NCI-H748 treated with DMSO at 0.1 percent for 48 hours (cell line): ENCODE results near the gene TNFRSF21.
A peak's percentile ranks its signal among the peaks of the same experiment; 100 is the strongest.
"Not testable (repeated sequence)": the region's sequence is repeated elsewhere in the genome, so short reads cannot be mapped to it uniquely, and the experiment has no call there.

Experiments used
- DNase-seq: peaks from one replicate; lab custom pipeline; 2025; lab: John Stamatoyannopoulos, UW

TNFRSF21 gene

DNA sequence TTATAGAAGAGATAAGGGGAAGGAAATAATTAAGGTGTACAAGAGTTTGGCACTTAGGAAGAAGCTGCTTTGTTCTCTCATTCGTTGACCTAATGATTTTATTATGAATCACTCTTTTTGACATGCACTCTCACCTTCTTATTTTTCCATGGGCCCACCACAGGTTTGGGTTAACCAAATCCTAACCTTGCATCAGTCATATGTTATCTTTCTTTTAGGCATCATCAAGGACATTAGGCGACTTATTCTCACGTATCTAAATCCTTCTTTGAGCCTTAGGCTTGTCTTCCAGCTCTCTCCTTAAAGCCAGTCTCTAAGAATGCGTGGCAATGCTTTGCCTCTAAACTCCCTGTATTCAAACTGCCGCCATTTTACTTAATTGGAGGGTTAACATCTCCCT is 58.3 kb downstream of the TNFRSF21 start:
- DNase-seq, result no peak

DNA sequence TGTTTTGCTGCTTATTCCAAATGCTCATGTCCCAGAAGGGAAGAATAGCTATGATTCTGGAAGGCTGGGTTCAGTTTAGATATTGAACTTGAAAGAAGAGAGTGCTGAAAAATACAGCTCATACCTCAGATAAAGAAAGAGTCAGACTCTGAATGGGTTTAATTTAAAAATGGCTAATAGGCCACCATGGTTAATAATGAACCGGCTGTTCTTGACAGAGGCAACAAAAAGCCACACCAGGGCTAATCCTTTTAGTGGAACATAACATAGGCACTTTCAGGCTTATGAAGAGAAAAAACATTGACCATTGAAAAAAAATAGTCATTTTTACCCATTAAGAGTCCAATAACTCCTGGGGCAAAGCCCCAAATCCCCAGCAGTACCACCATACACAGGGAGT is 59.4 kb downstream of the TNFRSF21 start:
- no peak for DNase-seq

DNA sequence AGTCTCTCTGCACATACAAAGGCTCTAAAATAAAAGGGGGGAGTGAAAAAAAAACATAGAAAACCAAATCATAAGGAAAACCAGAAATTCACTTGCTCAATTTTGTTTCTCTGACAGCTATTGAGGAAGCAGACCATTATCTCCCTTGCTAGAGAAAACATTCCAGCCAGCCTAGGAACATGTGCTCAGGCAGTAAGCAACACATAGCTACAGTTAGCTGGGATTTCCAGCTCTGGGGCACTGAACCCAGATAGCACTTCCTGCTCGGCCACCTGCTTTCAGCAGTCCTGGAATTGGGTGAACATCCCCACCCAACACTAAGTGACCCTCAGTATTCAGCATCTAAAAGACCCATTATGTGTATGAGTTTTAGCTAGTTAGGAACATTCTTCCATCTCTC is 61.3 kb downstream of the TNFRSF21 start:
- DNase-seq, result no peak

DNA sequence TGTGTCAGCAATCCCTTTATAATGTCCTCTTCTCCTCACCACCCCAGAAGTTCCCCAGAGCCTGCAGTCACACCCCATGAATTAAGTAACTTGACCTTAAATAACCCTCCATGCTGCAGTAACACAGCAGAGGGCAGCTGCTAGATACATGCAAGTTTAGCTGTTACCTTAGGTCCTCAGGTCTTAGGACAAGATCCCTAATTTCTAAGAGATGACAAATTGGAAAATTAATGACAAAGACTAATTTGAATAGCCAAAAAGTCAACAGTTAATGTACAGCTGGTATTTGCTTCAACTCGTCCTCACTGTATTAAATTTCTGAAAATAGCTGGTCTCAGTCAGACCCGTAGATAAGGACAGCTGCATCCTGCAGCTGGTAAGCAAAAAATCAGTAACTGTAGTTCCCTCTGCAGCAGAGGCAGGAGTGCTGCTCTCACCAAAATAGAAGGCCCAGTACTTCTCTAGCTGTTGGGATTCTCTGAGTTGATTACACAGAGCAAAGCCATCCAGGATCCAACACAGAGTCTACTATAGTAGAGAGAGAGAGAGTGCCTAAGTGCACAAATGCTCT is 62.4 kb downstream of the TNFRSF21 start:
- peak; percentile 70 for DNase-seq

DNA sequence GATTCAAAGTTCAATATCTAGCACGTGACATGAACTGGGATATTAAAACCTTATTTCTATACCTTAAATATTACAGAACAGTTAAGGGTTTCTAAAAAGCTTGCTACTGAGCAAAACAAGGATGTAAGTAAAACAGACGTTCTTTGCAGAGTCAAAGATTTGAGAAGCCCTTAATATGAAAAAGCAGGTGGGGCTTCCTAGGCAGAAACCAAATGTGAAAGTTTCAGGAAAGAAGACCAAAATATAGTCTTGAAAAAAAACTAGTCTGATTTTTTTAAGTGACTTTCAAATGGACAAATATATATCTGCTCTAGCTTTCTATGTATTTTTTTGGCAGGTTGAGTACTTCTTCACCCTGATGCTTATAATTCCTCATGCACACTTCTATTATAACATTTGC is 63.2 kb downstream of the TNFRSF21 start:
- no peak for DNase-seq

DNA sequence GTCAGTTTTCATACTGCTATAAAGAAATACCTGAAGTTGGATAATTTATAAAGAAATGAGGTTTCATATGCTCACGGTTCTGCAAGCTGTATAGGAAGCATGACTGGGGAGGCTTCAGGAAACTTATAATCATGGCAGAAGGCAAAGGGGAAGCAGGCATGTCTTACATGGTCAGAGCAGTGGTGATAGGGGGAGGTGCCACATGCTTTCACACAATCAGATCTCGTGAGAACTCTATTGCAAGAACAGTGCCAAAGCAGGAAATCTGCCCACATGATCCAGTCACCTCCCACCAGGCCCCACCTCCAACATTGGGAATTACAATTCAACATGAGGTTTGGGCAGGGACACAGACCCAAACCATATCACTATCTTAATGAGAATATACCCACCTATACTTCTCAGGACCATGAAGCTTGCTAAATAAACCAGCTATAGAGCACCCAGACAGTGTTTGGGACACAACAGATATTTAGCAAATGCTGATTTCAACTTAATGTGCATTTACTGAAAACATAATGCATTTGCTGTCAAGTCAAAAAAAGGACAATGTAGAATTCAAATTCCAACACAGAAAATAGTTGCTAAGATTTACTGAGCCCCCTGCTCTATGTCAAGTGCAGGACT is 63.8 kb downstream of the TNFRSF21 start:
- no peak for DNase-seq

DNA sequence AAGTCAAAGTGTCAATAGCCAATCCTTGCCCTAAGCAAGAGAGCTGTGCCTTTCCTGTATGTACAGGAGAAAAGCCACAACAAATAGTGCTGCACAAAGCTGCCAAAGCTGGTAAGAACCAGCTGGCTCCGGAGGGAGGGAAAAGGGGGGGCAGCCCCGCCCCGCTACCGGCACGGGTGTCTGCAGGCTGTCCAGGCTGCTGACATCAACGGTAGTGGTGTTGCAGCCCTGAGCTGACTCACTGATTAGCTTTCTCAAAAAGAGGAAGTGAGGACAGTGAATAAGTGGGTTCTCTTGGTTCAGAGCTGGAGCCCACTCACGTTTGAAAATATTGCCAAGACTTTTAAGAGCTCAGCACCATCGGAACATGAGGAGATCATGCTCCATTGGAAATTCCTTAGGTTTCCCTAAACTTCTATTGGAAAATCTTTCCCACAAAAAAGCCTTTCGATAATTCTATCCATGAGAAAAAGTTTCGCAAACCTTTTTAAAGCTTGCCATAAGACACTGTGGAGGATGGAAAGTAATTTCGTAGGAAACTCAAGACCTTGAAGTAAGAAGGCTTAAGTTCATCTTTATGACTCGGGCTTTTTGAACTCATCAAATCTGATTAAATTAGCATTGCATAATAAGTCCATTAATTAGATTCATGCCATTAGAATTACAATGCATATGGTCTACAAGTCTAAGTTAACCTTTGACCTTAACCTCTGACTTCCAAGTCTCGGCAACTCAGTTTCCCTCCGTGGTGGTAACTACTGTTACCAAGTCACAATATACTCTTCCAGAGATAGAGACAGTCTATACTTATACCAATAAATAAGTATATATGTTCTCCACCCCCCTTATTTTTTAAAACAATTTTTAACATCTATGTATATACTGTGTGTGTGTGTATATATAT is 67.0 kb downstream of the TNFRSF21 start:
- DNase-seq, result peak; percentile 68

DNA sequence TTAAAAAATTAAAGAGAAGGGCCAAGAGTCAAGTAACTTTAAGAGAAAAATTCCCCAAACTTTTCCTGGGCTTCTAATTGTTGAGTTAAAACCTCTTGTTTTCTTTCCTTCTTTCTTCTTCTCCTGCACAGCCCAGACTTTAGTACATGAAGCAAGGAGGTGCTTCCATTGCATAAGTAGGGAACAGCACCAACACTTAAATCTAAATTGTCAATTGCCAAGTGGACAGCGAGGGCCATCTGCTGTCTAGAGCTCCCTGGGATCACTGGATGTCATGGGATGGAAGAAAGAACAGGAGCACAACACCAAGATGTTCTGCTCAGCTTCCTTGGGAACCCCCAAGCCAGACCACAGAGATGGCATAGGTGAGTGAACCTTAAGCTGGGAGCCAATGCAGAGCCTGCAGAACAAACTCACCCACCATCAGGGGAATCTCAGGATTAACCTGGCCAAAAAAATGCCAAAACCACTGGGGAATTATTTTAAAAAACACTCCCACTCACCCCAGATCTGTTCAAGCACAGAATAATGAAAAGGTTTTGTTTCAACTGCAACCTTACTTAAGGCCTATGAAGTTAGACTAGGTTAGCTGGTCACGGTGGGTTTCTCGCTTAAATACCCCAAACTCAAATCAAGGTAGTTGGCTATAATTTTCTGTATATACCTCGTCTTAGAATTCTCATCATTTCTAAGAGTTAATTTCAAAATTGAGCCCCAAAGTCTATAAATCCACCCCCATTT is 67.8 kb downstream of the TNFRSF21 start:
- no peak for DNase-seq

DNA sequence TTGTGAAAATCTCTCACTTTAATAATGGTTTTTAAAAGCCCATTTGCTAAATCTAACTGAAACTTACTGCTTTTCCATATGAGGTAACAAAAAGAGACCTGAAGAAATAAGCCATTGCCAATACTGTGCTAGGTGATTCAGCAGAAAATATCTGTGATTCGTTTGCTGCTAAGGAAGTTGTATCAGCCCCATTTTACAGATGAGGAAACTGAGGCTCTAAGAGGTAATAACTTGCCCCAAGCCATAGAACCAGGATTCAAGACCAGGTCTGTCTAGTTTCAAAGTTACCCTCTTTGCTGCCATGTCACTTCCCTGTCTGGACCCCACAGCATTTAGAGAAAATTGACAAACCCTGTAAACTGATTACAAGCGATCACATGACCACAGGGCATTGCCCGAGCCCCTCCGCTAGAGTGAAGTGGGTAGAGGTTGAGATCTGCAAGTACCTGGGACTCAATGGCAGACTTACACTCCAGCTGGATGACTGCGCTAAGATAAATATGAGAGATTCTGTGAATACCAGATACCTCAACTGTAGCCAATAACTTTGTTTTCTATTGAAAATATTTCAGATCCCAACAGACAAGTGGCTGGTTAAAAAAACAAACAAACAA is 69.3 kb downstream of the TNFRSF21 start:
- no peak for DNase-seq

DNA sequence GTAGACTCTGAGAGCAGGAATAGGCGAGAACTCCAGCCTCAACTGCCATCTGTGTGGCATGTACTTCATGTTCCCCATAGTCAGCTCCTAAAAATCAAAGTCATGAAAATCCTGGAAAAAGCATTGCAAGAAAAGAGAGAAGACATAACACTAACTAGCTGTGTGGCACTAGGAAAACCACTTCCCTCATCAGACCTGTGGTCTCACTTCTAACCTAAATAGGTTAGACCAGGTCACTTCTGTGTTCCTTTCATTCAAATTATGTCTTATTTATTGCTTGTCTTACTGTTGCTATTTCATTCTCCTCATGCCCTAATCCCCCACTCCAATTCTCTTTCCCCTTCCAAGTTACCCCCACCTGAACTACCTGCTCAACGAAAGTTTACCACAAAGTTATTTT is 70.2 kb downstream of the TNFRSF21 start:
- no peak for DNase-seq

DNA sequence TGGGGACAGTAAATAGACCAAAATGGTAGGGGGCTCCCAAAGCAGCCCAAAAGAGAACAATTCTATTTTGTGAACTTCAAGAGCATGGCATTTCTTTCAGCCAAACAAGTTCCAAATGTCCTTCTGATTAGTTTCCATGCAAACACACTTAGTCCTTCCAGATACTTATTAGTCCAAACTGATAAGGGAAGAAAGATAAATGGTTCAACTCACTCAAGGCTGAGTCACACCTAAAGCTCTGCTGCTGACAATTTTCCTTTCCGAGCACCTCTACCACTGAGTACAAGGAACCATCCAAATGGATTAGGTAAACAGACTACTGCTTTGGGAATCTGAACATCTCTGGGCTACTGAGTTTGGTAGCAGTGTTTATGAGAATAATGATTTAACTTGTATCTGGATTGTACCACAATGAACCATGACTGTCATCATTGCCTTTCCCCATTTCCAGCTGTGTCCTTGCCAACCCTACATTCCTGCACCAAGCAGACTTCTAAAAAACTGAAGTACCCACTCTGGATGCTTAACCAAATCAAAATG is 71.2 kb downstream of the TNFRSF21 start:
- no peak for DNase-seq

DNA sequence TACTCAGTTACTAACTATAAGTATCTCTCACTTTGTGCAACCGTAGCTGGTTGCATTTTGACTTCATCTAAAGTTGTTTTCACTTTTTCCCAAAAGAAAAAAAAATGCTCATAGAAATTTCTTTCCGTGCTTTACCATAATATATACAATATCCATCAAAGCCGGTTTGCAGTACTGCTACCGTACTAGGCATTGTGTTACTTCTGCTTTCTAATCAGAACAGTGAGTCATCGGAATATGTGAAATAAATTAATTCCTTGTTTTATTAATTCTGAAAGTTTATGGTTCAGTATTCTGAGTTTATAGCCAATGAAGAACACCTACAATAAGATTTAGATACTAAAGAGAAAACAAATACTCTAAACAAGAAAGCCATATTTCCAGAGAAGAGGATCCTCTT is 72.5 kb downstream of the TNFRSF21 start:
- no peak for DNase-seq

DNA sequence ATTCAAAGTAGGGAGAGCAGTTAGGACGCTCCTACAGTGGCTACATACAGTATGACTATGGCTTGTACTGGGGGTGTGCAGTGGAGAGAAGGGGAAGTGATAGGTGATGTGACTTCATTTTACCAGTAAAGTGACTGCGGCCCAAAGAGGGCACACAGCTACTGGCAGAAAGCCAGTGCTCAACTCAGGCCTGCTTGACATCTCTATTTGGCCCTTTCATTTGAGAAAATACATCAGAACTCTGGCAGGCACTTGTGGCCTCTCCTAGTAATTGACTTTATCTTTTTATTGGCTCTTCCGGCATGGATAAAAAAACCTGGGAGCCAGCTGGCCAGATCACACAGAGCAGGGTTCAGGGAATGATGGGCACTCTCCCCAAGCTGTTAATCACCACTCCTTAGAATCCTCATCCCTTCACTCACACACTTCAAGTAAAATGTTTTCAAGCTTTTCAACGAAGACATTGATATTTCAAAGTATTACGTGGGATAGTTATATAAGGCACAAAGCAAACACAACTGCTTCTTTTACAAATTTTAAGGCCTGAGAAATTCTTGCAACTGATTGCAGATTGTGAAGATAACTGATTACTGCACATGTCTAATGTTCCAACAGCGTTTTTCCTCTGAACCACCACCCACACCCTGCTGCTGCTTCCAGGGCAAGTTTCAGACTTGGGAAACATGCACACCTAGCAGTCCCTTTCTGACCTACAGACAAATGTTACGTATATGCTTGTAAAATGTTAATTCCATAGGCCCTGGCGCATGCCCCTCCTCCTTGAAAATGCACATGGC is 73.5 kb downstream of the TNFRSF21 start:
- DNase-seq, result peak; percentile 83

DNA sequence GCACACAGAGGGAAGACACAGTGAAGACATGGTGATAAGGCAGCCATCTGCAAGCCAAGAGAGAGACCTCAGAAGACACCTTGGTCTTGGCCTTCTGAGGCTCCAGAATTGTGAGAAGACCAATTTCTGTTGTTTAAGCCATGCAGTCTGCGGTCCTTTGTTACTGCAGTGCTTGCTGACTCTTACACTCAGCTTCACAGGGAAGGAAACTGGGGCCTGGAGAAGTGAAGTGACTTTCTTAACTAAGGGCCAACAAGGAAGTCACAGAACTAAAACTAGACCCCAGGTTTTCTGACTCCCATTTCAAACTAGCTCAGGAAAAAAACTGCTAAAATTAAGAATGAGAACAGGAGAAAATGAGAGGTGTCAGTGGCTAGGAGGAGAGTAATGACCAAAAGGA is 74.3 kb downstream of the TNFRSF21 start:
- DNase-seq, result no peak

DNA sequence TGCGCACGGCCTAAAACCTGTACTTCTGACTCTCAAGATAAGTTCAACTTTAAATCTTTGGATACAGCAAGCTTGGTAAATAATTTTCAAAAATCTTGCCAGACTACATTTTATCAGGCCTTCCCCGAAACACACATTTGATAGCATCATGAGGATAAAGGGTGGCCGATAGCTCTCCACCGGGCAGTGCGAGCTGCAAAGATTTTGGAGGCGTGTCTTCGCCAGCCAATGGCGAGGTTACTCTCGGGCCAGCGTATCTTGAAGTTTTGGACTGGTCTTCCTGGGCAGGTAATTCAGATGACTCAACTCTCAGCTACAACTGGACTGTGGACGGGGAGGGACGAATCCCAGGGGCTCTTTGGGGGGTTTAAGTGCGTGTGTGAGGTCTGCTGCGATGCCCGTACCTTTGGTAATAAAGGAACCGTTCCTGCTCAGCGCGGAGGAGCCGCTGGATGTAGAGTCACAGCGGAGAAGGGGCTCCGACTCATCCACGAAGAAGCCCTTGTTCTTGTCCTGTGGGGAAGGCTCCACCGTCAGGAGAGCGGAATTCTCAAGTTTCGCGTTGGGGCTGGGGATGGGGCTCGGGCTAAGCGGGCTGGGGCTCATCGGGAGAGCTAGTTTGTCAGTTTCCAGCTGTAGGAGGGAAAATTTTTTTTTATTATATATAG is 75.3 kb downstream of the TNFRSF21 start:
- DNase-seq, result no peak

DNA sequence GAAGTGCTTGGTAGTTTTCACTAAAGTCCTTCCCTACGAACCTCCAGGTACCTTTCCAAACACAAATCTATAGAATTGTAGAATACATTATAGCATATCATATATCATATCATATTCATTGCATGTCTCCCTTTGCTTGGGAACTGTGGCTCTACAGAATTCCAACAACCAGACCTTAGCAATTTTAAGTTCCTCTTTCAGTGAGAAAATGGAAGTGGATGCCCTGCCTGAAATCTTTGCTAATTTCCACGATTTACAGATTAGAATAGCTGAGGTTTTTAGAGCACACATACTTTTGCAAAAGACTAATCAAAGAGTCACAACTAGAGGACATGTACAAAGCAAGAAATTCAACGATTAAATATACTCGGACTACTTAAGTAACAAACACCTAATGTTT is 78.6 kb downstream of the TNFRSF21 start:
- DNase-seq, result no peak

DNA sequence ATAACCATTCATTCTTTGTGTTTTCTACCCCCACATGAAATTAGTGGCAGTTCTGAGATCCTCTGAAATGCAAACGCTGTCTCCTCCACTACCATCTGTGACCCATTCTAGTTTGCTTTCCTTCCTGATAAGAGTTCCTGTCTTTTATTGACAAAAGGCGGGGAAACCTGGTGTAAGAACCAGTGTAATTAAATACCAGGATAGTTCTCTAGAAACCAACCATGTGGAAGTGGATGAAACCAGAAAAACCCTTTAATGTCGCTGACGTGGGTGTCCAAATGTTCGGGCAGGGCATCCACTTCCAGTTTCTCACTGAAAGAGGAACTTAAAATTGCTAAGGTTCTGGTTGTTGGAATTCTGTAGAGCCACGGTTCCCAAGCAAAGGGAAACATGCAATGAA is 79.1 kb downstream of the TNFRSF21 start:
- DNase-seq, result peak; percentile 3

DNA sequence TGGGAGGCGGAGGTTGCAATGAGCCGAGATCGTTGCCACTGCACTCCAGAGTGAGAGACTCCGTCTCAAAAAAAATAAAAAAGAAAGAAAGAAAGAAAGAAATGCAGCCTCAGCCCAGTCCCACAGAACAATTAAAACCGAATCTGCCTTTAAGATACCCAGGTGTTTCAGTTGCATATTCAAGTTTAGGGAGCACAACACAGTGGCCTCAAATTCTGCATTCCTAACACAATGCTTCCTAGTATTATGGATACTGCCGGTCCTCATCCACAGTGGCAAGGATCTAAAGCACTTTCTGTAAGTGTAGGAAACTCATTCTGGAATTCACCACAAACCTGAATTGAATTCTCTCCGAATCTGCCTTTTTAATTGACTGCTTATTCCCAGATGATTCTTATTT is 80.5 kb downstream of the TNFRSF21 start:
- no peak for DNase-seq

DNA sequence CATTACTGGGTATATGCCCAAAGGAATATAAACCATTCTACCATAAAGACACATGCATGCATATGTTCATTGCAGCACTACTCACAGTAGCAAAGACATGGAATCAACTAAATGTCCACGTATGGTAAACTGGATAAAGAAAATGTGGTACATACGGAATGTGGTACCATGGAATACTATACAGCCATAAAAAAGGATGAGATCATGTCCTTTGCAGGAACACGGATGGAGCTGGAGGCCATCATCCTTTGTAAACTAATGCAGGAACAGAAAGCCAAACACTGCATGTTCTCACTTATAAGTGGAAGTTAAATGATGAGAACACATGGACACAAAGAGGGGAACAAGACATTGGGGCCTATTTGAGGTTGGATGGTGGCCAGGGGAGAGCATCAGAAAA is 81.6 kb downstream of the TNFRSF21 start:
- DNase-seq, result not testable (repeated sequence)

DNA sequence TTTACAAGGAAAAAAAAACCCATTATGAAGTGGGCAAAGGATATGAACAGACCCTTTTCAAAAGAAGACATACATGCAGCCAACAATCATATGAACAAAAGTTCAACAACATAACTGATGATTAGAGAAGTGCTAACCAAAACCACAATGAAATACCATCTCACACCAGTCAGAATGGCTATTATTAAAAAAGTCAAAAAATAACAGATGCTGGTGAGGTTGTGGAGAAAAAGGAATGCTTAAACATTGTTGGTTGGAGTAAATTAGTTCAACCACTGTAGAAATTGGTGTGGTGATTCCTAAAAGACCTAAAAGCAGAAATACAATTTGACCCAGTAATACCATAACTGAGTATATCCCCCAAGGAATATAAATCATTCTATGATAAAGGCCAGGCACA is 86.5 kb downstream of the TNFRSF21 start:
- not testable (repeated sequence) for DNase-seq
